ENCODE measurements around the gene SKAP2. TPM values are rescaled to one million over a fixed set of nuclear protein-coding genes. Genes with fewer than 3 reads are reported as not detected.

The SKAP2 gene
- total RNA-seq, 1 donor: 10.4 TPM

GRCh38 chr7:26714438-26714837 is 150.0 kb downstream of the SKAP2 start:
- no peak for DNase-seq (ENCODE audit: low read depth)
- no peak overlapping the region for H3K4me3 ChIP-seq (ENCODE audit: low read depth, low read length)
- no peak for TF ChIP-seq CTCF (IDR thresholded peaks at IDR 0.05; ENCODE audit: insufficient read depth, low read depth, low read length)

- no peak overlapping the region for H3K4me3 ChIP-seq (ENCODE audit: low read depth, low read length)
- TF ChIP-seq CTCF (IDR thresholded peaks at IDR 0.05; ENCODE audit: insufficient read depth, low read depth, low read length): no peak
- DNase-seq (ENCODE audit: low read depth): no peak
Observed at GRCh38 chr7:26714006-26714405, 150.4 kb downstream of the SKAP2 start.

GRCh38 chr7:26709210-26709990 is 155.0 kb downstream of the SKAP2 start:
- TF ChIP-seq CTCF (IDR thresholded peaks at IDR 0.05; ENCODE audit: insufficient read depth, low read depth, low read length): no peak
- no peak overlapping the region for H3K4me3 ChIP-seq (ENCODE audit: low read depth, low read length)
- DNase-seq (ENCODE audit: low read depth): no peak

GRCh38 chr7:26705567-26705966 is 158.8 kb downstream of the SKAP2 start:
- TF ChIP-seq CTCF (IDR thresholded peaks at IDR 0.05; ENCODE audit: insufficient read depth, low read depth, low read length): no peak
- no peak overlapping the region for H3K4me3 ChIP-seq (ENCODE audit: low read depth, low read length)
- DNase-seq (ENCODE audit: low read depth): peak; percentile 82

GRCh38 chr7:26704786-26705185 is 159.6 kb downstream of the SKAP2 start:
- DNase-seq (ENCODE audit: low read depth): peak; percentile 22

GRCh38 chr7:26704036-26704435 is 160.4 kb downstream of the SKAP2 start:
- no peak overlapping the region for H3K4me3 ChIP-seq (ENCODE audit: low read depth, low read length)
- TF ChIP-seq CTCF (IDR thresholded peaks at IDR 0.05; ENCODE audit: insufficient read depth, low read depth, low read length): no peak
- no peak for DNase-seq (ENCODE audit: low read depth)

More at GRCh38 chr7:26704786-26705185, 159.6 kb downstream of the SKAP2 start:
- no peak for TF ChIP-seq CTCF (IDR thresholded peaks at IDR 0.05; ENCODE audit: insufficient read depth, low read depth, low read length)
- no peak overlapping the region for H3K4me3 ChIP-seq (ENCODE audit: low read depth, low read length)

GRCh38 chr7:26700893-26701292 is 163.5 kb downstream of the SKAP2 start:
- no peak for DNase-seq (ENCODE audit: low read depth)
- H3K4me3 ChIP-seq (ENCODE audit: low read depth, low read length): no peak overlapping the region
- no peak for TF ChIP-seq CTCF (IDR thresholded peaks at IDR 0.05; ENCODE audit: insufficient read depth, low read depth, low read length)
